GM12891 (cell line): ENCODE measurements around the gene ZNF581. TPM values are rescaled to one million over a fixed set of nuclear protein-coding genes. Genes with fewer than 3 reads are reported as not detected.

ENCODE experiments used
- DNase-seq: peaks from one replicate; pipeline ENCODE4 v3.0.0; 2011; ENCODE audit warnings: low spot score; ENCODE audit not compliant: insufficient read length
- FAIRE-seq: peaks from 2 replicates; lab custom pipeline; 2011; peaks lifted over from hg19 to GRCh38; lab: Jason Lieb, UNC
- PAX5 ChIP-seq: IDR thresholded peaks from 2 replicates; pipeline ENCODE4 v1.6.1; 2011; ENCODE audit warnings: low read length, moderate library complexity, mild to moderate bottlenecking; ENCODE audit not compliant: insufficient read depth, severe bottlenecking
- POLR2A ChIP-seq: IDR thresholded peaks from 2 replicates; pipeline ENCODE4 v1.6.1; 2011; ENCODE audit warnings: low read depth, low read length, control low read depth
- POLR2AphosphoS5 ChIP-seq: IDR thresholded peaks from 2 replicates; pipeline ENCODE4 v1.6.1; 2011; ENCODE audit warnings: low read depth, low read length, control low read depth
- POU2F2 ChIP-seq: IDR thresholded peaks from 2 replicates; pipeline ENCODE4 v1.6.1; 2011; ENCODE audit warnings: low read depth, mild to moderate bottlenecking, control low read depth, low read length, moderate library complexity
- SPI1 ChIP-seq: IDR thresholded peaks from 2 replicates; pipeline ENCODE4 v1.6.1; 2011; ENCODE audit warnings: low read depth, low read length, control low read depth
- TAF1 ChIP-seq: IDR thresholded peaks from 2 replicates; pipeline ENCODE4 v1.6.1; 2011; ENCODE audit warnings: low read depth, low read length, control low read depth
- polyA plus RNA-seq: library from polyadenylated mRNA; unstranded; fragments of >200 nt; gene quantifications from one replicate; pipeline ENCODE4 v1.2.1, GENCODE V29; 2012; ENCODE audit warnings: low read depth, missing spikeins, inconsistent platforms; ENCODE audit not compliant: missing spikeins

ZNF581 gene
- polyA plus RNA-seq, result 47.3 TPM

DNA sequence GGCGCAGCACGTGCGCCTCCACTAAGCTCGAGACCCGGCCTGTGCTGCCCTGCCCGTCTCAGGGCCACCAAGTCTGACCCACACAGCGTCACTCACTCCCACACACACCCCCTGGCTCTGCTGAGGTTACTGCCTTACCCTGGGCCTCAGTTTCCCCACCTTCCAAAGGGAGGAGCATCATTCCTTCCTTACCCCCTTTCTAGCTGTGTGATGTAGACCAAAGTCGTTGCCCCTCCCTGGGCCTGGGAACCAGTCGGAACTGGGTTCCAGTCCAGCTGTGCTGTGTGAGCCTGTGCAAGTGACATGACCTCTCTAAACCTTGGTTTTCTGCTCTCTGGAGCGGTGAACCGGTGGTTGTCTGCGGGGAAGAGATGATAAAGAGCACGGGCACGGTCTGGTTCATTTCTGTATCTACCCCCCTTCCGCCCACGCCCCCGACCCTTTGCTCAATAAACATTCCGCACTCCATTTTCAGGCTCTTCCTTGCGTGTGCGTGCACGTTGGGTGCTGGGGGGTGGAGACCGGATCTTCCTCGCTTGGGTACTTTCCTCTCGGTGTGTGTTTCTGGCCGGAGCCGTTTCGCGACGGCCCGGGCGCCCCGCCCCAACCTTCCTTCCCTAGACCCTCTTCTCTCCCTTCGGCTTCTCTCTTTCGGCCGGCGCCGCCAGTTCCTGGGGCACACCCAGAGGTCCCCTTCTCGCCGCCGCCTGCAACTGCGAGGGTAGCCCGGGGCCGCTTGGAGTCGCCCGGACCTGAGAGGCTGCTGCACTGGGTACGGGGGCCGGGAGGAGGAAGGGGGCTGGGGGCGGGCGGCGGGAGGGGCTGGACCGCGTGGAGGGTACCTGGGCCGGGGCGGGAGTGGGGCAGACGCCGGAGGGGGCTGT is at the start of gene ZNF581:
Gene ZNF581 (plus strand): TSS at position 647 of the 884 bp plus-strand sequence. CDS start 923 bp downstream, outside the sequence.
- FAIRE-seq, result peak; percentile 92
- TF ChIP-seq POLR2AphosphoS5, result peak; percentile 69
- TF ChIP-seq POLR2A, result 0 out of 2 replicates have a peak, but pooled peaks have one; percentile 29
- TF ChIP-seq SPI1, result peak; percentile 4; the same call in 1 of the 2 replicates
- peak; percentile 54; the same call in 1 of the 2 replicates for TF ChIP-seq POU2F2
- peak; percentile 42 for TF ChIP-seq PAX5
- TF ChIP-seq TAF1, result no peak; the same call in 1 of the 2 replicates
- DNase-seq, result peak; percentile 83

- no peak for TF ChIP-seq PAX5
- no peak for TF ChIP-seq SPI1
- FAIRE-seq, result no peak
- no peak for DNase-seq
Observed at GRCh38 chr19:55594996-55595545, 48.4 kb upstream of the ZNF581 start.

- DNase-seq (no peak), FAIRE-seq (no peak)
- no peak for TF ChIP-seq POLR2A
Observed at GRCh38 chr19:55596304-55596703, 47.1 kb upstream of the ZNF581 start.

DNA sequence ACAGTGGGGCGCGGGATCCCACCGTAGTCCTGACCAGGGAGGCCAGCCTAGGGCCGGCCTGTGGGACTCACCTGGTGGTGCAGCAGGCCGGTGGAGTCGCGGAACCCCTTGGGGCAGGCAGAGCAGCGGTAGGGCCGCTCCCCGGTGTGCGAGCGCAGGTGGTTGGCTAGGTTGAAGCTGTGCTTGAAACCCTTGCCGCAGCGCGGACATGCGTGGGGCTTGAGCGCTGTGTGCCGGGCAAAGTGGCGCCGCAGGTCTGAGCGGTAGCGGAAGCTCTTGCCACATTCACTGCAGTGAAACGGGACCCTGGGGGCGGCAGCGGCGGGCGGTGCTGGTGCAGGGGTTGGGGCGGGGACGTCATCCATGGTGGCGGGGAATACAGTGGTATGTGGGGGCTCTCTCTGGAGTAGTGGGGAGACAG is 45.9 kb upstream of the ZNF581 start:
- TF ChIP-seq TAF1 (no peak), POLR2A (no peak), POLR2AphosphoS5 (no peak)
- FAIRE-seq (no peak), DNase-seq (no peak)

GRCh38 chr19:55598034-55598433 is 45.4 kb upstream of the ZNF581 start:
- DNase-seq, result no peak
- TF ChIP-seq POLR2A (no peak), POLR2AphosphoS5 (no peak)
- FAIRE-seq, result no peak

GRCh38 chr19:55598719-55599467 is 44.6 kb upstream of the ZNF581 start:
- no peak; the same call in 1 of the 2 replicates for TF ChIP-seq TAF1
- DNase-seq, result peak; percentile 78
- peak; percentile 87 for FAIRE-seq

GRCh38 chr19:55599468-55599841 is 44.0 kb upstream of the ZNF581 start, which contains the start of gene FIZ1:
TSS of gene FIZ1 (minus strand) at chr19:55599517. CDS start at chr19:55597865, 1,652 bp downstream.
- peak; percentile 33; the same call in 1 of the 2 replicates for TF ChIP-seq SPI1
- TF ChIP-seq TAF1, result no peak
- no peak for TF ChIP-seq POLR2AphosphoS5
- no peak for TF ChIP-seq PAX5
- TF ChIP-seq POLR2A, result no peak
- peak; percentile 8; the same call in 1 of the 2 replicates for TF ChIP-seq POU2F2
- peak; percentile 81 for DNase-seq
- no peak for FAIRE-seq

- peak; percentile 89 for FAIRE-seq
- TF ChIP-seq TAF1 (peak; percentile 79), POLR2AphosphoS5 (0 out of 2 replicates have a peak, but pooled peaks have one; percentile 18), PAX5 (no peak), POU2F2 (no peak), SPI1 (no peak), POLR2A (no peak)
- DNase-seq, result peak; percentile 86
Observed at GRCh38 chr19:55599842-55600661, 43.4 kb upstream of the ZNF581 start, which contains the start of gene ZNF524. TSS of gene ZNF524 (plus strand) at chr19:55600288. CDS start at chr19:55602113, 1,825 bp downstream.

GRCh38 chr19:55600662-55601028 is 42.8 kb upstream of the ZNF581 start:
- FAIRE-seq, result no peak
- DNase-seq, result no peak
- TF ChIP-seq SPI1 (no peak), POU2F2 (no peak), POLR2AphosphoS5 (no peak), POLR2A (no peak), TAF1 (no peak)
